Measurements from ENCODE around the gene CSTA.
A peak's percentile ranks its signal among the peaks of the same experiment; 100 is the strongest.

The CSTA gene

GRCh38 chr3:122377975-122378374 is 52.9 kb downstream of the CSTA start:
- DNase-seq (ENCODE audit: low spot score) = no peak

DNA sequence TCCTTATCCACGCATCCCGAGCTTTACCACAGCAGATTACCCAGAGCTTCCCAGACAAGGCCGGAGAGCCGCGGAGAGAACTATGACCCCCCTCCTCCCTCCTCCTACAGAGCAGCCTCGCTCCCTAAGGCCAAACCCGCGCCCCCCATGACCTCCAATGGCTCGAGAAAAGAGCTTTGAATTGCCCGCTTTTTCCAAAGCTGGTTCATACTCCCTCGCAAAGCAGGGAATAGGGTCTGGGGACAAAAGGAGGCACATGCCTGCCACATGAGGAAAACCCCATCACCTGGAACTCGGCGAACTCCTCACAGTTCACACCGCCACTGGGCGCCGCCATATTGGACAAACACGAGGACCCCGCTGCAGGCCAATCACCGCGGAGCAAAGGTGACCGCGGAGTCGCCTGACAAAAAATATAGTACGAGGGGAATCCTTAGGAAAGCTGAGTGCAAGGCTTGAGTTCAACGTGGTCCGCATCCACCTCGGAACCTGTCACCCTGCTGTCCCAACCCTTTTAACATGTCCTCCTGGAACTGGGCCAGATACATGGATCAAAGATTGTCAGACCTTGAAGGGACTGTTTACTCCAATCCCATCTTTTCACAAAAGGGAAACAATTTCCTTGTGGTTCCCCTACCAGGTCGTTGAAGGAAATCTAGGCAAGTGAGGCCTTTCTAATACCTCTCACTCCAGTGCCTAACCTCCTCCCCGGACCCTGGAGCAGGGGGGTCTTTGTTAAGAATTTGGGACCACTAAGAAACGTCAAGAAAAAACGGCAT is 58.0 kb downstream of the CSTA start, which contains the start of gene MIX23:
MIX23 (minus strand) TSS at position 344 of the 779 bp plus-strand sequence; CDS start at position 337, 7 bp downstream.
- DNase-seq (ENCODE audit: low spot score) = peak; percentile 83

DNA sequence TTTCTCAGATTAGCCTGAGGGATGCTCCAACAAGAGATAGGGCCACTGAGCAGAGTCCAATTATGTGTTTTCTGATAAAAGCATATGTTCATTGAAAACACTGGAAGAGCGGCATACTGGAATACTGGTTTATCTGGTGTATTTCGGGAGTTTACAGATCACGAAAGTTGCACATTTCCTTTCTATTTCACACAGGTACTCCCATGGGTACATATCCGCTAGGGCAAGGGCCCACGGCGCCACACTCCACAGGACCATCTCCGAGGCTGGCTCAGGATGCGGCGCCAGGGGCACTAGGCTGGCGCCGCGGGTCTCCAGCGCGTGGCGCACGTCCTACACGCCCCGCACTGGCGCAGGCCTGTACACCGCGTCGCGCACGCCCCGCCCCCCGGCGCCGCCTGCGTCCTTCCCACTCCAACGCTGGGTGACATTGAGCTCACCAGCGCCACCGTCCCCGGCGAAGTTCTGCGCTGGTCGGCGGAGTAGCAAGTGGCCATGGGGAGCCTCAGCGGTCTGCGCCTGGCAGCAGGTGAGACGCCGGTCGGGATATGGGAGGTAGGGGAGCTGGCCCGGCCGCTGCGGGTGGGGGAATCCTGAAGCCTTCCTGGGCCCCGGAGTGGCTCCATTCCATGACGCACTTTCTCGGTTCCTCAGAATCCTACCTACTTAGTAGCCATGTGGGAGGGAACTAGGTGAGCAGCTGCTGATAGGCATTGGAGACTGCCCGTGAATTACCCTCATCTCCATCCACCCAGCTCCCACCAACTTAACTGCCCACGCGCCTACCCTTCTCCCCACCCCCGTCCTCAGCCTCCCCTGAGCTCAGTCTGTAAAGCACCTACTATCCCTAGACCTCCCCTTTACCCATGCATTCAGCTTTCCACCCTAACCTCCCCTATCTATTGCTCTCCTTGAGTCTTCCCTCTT is 59.0 kb downstream of the CSTA start, which contains the start of gene FAM162A:
FAM162A (plus strand) TSS at position 412 of the 927 bp plus-strand sequence; CDS start at position 496, 84 bp downstream.
- peak; percentile 93 for DNase-seq (ENCODE audit: low spot score)

- DNase-seq (ENCODE audit: low spot score) = no peak
Observed at GRCh38 chr3:122387709-122388108, 62.7 kb downstream of the CSTA start.

DNA sequence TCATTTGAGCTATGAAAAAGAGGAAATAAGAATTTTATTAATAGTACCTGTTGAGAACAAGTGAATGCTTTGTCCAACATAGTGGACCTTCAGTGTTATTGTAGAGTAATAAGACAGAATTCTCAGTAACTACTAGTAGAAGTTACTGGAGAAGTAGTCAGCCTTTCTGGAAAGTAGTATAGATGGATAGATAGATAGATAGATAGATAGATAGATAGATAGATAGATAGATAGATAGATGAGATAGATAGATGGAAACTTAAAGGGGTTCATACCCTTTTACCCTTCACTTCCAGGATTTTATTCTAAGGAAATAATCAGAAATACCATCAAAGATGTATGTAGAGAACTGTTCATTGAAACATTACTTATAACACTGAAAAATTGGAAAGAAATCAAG is 64.1 kb downstream of the CSTA start:
- DNase-seq (ENCODE audit: low spot score) = no peak

GRCh38 chr3:122389892-122390291 is 64.8 kb downstream of the CSTA start:
- DNase-seq (ENCODE audit: low spot score) = no peak

- DNase-seq (ENCODE audit: low spot score) = no peak
Observed at GRCh38 chr3:122390665-122391064, 65.6 kb downstream of the CSTA start.
